Forelimb muscle (tissue), 1 donor: ENCODE measurements around the gene CUL7. TPM values are rescaled to one million over a fixed set of nuclear protein-coding genes. Genes with fewer than 3 reads are reported as not detected.

Experiments
- DNase-seq: peaks from one replicate; pipeline ENCODE4 v3.0.0-alpha.2; 2013; ENCODE audit warnings: low read depth
- polyA plus RNA-seq: library from polyadenylated mRNA; unstranded; fragments of 120-200 nt; gene quantifications from one replicate; pipeline ENCODE4 v1.2.1, GENCODE V29; 2013; ENCODE audit not compliant: insufficient read length

Gene CUL7
- polyA plus RNA-seq, 1 donor = 44.5 TPM

DNA sequence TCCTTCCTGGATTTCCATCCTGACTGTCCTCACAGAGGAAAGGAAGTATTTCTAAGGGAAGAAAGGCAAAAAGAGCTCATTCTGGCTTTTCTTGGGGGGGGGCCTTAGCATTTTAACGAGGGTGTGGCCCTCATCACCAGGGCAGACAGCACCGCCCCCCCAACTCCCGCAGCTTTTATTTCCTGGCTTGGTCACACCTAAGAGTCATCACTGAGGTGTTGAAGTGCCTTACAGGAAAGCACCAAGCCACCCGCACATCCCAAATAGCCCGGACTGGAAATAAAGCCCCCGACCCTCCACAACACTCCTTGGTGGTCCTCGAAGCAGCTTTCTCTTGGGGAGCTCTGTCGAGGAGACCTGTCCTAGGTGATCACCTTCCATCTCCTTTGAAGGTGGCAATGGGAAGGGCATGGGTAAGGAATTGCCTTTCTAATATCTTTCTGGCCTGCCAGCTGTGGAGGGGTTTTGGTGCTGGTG, 23.7 kb upstream of the CUL7 start:
- DNase-seq = no peak

DNA sequence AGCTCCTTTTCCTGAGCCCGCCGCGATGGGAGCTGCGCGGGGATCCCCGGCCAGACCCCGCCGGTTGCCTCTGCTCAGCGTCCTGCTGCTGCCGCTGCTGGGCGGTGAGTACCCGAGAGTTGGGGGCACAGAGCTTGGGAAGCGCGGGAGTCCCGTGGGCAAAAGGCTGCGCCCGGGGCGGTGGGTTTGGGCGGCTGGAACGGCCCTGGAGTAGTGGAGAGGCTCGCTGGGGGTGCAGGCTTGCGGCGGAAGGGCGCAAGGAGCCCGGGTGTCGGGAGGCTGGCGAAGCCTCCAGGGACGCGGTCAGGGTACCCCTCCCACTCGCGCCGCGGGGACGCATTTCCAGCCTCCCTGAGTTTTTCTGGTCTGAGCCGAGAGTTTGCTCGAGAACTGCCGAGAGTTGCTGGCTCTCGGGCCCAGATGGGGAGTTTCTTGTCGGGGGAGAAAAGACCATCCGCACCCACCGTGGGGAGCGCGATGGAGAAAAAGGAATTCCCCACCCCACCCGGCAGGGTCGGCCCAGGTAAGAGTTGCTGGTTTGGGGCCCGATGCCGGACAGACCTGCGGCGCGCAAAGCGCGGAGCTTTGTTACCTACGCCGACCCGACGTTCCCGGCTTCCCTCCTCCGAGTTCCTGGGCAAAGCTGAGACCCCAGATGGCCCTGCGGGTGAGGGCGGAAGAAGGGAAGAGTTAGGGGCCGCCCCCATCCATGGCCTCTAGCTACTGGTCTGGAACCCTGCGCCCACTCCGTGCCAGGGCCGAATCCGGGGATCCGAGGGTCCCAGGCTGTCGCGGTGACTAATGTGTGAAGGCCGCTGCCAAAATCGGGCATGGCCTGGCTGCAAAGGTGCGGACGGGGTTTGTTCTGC, 23.0 kb upstream of the CUL7 start:
- no peak for DNase-seq

DNA sequence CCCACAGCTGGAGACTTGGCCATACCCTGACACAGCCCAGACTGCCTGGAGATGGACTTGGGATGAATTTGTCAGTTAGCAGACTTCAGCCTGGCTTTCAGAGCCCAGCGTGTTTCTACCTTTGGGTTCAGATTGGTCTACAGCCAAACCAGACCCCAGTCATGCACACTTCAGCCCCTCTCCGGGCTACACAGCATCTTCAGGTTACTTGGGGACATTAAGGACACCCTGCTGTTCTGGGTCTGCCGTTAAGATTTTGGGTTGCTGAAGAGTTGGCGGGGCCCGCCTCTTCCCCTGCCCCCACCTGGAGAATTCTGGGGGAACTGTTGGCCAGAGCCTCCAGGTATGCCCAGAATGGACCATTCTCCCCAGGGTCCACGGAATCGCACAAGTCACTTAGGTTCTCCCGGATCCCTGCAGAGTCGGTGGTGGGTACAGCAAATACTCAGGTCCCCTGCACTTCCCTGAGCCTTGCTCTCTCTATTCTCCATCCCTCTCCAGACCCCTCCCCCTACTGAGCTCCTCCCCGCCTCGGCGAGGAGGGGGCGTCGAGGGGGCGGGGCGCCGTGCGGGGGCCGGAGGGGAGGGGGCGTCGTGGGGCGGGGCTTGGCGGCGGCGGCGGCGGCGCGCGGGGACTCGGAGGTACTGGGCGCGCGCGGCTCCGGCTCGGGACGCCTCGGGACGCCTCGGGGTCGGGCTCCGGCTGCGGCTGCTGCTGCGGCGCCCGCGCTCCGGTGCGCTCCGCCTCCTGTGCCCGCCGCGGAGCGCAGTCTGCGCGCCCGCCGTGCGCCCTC, 22.2 kb upstream of the CUL7 start, which contains the start of gene PTK7:
Gene PTK7 (plus strand): TSS at position 645 of the 794 bp plus-strand sequence. CDS start 175 bp downstream, outside the sequence.
- DNase-seq = no peak

DNA sequence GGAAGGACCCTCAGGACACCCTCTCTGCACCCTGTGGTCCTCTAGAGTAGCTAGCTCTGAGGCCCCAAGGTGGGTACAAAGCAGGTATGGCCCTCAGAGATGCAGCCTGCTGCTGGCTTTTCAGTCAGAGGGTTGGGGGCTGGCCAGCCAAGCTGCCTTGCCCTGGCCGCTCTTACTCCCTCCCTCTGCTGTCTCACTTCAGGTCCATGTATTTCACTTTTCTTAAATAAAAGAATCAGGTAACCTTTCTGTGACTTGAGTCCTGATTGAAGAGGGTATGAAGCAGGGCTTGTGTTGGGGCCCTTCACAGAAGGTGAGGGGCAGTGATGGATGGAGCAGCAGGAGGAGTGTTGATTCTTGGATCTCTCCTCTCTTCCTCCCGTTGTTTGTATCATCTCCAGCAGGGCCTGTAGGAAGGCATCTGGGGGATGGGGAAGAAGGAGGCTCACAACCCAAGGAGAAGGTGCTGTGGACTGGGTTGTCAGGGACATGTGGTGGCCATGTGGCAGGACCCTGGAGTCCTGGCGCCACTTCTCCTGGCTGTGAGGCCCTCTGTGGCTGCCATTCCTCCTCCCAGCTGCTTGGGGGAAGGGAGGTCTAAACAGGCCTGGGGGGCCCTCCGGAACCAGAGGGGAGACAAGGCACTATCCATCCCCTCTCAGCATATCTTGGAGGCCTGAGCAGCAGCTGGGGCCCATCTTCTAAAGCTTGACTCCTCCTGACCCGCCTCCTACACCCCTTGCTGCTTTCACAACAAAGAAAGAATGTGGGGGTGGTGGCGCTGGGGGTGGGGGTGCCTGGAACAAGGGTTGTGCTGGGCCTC, 21.4 kb upstream of the CUL7 start:
- no peak for DNase-seq

DNA sequence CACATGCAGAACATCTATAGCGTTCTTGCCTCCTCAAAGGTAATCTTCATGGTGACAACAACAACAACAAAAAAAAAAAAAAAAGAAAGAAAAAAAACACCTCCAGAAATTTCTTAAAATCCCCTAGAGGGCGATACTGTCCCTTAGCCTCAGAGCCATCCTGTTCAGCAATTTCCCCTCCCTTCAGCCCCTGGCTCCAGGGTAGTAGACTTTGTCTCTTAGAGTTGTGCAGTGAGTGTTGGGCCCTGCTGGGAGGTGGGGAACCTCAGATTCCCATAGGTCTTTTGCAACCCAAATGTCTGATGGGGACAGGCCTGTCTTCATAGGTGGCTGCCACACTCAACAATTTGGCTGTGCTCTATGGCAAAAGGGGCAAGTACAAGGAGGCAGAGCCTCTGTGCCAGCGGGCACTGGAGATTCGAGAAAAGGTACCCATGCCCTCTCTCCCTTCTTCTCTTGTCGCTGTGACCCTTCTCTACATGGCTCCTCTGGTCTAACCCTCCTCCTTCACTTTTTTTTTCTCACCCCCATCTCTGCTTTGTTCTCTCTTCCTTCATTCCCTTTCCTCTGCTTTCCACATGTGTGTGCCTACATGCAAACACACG, 16.5 kb upstream of the CUL7 start:
- no peak for DNase-seq

DNA sequence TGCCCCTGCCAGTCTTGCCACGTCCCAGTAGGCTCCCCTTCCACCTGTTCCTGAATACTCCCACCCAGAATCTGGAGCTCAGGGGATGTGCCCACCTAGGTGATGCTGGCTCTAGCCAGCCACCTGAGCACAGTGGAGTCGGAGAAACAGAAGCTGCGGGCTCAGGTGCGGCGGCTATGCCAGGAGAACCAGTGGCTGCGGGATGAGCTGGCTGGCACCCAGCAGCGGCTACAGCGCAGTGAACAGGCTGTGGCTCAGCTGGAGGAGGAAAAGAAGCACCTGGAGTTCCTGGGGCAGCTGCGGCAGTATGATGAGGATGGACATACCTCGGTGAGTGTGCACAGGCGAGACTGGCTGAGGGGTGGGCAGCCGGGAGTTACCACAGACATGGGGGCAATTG, 9.2 kb upstream of the CUL7 start:
- DNase-seq = no peak

DNA sequence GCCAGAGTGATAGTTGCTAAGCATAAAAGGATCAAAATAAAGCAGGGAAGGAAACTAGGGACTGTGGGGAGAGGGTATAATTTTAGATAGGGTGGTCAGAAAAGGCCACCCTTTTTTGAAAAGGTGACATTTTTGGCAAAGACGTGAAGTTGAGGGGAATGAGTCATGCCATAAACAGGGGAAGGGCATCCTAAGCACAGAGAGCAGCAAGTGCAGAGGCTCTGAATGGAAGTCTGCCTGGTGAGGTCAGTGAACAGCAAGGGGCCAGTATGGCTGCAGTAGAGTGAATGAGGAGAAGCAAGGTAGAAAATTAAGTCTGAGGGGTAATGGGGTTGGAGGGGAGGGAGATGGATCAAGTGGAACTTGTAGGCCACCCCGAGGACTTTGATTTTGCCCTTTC, 8.2 kb upstream of the CUL7 start:
- DNase-seq = no peak

DNA sequence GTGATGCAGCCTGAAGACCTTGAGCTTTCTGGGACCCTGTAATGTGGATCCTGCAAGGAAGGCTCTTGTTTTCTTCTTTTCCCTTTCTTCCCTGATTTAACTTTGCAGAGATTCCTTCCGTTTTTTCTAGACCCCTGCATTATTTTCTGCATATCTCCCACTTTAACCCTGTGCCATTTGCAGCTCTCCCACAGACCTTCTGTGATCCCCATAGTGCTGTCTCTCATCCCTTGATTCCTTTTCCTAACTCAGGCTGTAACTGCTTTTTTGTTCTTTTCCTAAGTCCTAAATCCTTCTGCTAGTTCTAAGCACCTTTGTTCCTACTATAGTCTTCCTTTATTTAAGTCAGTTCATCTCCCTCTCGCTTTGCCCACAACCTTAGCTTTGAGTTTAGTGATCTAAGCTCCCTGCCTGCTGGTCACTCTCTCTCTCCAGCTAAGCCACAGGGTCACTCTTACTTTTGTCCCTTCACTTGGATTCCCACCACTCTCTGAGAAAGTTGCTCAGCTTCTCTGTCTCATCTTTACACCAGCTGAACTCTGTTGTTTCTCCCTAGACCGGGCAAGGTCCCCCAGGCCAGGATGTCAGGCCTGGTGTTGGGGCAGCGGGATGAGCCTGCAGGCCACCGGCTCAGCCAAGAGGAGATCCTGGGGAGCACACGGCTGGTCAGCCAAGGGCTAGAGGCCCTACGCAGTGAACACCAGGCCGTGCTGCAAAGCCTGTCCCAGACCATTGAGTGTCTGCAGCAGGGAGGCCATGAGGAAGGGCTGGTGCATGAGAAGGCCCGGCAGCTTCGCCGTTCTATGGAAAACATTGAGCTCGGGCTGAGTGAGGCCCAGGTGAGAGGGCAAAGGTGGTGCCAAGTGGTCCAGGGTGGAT, 7.3 kb upstream of the CUL7 start:
- DNase-seq = no peak

DNA sequence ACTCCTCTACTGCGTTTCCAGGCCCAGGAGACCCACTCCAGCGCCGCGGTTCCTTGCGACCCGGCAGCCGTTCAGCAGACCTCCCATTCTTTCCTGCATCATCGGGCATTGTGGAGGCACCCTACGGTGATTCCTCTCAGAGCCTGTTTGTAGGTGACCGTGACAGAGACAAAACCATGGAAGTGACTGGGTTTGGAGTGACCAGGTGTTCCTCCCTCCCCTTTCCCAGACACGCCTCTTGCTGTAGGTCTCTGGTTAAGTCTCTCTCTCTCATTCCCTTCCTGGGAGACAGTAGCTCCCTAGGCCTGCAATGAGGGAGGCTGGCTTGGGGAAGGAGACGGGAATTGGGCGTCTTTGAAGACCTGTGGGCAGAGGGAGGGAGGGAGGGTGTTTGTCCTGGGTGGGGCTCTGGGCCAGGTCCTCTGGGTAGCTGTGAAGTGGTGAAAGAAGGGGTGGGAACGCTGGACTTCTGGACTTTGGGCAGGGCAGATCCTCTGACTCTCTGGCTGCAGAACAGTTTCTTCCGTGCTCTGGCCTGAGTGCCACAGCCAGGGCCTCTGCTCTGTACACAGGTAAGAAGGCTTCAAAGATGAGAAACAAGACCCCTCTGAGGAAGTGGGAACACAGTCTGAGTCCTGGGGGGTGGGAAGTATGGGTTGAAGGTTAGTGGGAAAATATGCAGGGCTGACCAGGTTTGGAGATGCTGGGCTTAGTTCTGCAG, 6.5 kb upstream of the CUL7 start:
- no peak for DNase-seq

DNA sequence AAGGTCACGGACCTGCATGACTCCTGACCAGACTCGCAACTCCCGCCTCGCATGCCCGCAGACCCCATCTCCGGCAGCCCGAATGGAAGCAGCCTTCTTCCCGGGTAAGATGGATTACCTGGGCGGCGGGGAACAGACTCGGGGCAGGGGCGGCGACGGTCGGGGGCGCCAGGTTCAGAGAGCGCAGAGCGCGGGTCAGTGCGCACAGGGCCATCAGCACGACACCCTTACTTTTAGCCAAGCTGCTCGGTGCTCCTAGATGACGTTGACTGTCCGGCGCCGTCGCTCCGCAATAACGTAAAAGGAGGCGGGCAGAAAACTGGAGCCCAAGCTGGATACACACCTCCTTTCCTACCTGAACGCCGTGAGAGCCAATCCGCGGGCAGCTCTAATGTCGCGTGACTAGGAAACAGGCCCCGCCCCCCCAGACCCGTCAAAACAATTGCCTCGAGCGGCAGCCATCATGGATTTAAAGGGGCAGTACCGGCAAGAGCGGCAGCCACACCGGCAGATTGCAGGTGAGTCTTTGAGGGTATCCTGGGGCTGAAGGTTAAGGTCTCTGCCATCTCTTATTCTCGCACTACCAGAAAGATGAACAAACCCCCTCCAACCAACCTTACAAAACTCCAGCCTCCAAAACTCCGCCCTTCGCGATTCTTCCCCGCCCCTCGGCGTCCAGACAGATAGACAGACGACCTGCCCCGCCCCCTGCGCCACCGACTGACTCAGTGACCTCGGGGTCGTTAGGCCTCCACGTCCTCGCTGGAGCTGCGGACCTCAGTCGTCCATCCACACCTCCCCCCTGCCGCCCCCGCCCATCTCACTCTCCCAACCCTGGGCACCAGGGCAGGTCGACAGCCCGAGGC, 5.8 kb upstream of the CUL7 start, which contains the start of the genes KLC4 and MRPL2:
Gene KLC4 (plus strand): TSS at position 464 of the 866 bp plus-strand sequence. CDS start 1,705 bp downstream, outside the sequence.
Gene MRPL2 (minus strand): TSS at position 267 of the 866 bp plus-strand sequence. CDS start 53 bp downstream, at position 214.
- DNase-seq = peak; percentile 97

DNA sequence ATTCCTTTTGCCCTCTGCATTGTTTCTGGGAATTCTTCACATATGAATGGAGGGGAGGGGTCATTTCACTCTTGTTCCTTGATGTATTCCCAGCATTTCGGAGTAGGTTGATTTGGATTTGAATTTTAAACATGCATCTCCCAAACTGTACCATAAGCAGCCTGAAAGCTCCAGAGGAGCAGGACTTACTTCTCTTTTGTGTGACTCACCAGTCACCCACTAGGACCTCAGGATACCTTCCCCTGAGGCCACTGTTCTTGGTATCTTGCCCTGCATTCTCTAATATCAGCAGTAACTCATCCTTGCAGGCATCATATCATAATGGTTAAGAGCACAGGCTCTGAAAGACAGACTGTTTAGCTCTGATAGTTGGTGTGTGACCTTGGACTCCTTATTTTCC, 4.9 kb upstream of the CUL7 start:
- DNase-seq = no peak

DNA sequence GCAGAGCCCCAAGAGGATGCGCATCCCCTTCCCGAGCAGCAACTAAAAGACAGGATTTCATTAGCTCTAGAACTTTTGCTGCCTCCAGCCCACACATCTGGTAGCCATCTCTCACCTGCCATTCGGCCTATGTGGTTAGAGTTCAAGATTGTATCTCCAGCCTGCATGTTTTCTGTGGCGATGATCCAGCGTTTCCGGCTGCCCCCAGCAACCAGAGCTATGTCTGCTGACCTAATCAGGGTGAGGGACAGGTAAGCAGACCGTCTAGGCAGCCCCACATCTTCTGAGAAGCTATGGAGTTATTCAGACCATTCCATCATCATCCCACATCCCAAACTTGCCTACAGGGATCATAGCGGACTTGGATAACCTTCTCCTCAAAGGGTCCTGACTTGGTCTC, 2.3 kb upstream of the CUL7 start:
- DNase-seq = no peak

DNA sequence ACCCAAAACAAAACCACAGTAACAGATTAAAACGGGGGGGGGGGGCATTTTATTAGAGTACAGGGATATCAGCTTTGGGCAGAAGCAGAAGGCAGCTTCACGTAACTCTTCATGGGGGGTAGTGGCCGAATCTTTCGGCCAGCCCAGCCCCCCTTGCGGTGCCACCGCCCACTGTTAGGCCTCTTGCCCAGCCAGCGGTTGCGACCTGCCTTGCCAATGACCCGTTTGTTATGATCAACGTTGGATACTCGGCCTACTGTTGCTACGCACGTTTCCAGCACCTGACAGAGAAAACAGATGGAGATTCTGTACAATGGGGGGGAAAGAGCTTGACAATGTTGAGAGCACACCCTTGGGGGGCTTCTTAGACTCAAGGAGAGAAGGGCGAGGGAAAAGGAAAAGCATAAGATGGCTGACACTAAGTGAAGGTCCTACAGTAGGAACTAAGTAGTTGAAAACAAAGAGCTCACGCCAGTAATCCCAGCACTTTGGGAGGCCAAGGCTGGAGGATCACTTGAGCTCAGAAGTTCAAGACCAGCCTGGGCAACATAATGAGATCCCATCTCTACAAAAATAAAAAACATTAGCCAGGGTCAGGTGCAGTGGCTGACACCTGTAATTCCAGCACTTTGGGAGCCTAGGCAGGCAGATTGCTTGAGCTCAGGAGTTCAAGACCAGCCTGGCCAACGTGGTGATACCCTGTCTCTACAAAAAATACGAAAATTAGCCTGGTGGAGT, 724 bp upstream of the CUL7 start:
- no peak for DNase-seq

DNA sequence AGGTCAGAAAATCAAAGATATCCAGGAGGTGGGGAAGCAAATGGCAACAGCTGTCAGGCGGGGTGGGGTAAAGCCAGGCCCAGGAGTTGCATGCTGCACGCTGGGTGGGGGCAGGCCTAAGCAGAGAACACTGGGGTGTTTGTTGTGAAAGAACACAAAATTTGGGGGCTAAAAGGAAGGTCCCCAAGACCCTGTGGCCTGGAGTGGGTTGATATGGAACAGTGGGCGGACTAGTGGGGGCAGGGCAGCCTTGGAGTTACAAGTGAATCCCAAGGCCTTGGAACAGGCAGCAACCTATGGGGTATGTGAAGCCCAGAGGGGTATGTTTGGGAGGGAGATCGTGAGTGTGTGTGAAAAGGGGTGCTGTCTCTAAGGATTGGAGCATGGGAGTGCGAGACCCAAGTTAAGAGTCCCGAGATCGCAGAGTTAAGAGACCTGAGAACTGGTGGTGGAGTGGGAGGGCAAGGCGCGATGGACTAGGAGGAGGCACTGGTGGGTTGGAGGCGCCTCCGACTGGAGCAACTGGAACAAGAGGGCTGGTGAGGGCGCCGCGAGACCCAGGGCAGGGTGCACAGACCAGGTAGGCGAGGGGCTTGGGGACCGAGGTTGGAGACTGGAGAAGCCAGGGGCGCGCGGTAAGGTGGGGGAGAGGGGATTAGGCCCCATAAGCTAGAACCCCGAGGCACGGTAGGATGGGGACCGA, 658 bp downstream of the CUL7 start:
- DNase-seq = no peak

DNA sequence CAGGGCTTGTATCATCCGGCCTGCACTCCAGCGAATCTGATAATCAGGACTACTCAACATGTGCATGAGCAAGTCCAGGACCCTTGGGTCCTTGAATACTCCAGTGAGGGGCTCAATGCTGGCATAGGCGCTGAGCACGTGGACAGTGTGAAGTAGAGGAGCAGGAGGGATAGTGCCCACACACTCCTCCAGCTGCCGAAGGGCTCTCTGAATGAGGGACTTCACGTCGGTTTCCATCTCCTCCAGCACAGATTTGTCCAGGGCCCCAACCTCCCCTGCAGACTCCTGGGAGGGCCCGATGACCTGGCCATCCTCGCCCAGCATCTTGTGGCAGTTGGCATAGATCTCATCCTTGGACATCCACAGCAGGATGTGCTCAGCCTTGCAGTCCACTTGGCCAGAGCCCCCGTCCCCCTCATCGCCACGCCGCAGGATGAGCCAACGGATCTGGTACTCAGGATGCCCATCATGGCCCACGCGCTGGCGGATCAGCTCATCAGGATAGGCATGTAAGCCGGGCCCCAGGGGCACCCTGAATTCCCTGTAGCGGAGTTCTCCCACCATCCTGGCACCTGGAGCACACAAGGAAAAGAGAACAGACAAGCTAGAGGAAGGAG, 1.3 kb downstream of the CUL7 start:
- no peak for DNase-seq

DNA sequence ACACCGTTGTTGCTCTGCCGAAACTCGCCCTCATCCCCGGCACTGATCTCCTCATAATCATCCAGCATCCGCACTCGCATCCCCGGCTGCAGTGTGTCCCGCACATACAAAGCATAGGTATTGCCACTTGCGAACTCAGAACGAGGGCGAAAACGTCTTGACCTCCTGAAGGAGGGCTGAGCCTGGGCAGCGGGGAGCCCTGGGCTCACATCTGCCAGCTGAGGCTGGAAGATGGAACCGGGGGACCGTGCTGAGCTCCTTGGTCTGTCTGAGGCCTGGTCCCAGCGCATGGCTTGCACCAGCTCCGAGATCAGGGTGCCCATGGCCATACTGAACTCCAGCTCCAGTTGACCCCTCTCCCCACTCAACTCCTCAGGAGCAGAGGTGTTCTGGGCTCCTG, 2.7 kb downstream of the CUL7 start:
- DNase-seq = no peak

DNA sequence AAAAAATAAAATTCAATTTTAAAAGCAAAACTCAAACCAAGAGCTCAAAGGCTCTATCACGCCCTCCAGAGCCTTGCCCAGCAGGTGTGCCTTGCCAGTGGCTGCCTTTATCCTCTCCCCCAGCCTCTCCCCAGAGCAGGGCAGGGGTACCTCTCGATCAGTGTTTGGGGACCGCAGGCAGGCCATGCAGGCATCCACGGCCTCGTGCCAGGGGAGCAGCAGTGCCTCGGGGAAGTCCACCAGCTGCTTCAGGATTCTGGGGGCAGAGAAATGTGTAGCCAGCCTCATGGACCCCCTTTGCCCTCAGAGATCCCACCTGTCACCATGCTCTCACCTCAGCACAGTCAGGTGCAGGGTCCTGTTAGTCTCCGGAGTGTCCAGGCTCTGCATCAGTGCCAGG, 5.7 kb downstream of the CUL7 start:
- no peak for DNase-seq
